HG03095 (cell line): ENCODE data around the gene CAPN14.
A peak's percentile ranks its signal among the peaks of the same experiment; 100 is the strongest.

Experiments used
- ATAC-seq: cut with Tn5 transposase; IDR thresholded peaks from one replicate; pipeline ENCODE4 v1.9.1; 2021; ENCODE audit warnings: moderate library complexity; ENCODE audit not compliant: unreplicated experiment

The CAPN14 gene

GRCh38 chr2:31243053-31243452 lies 25.7 kb upstream of the CAPN14 start:
- no peak for ATAC-seq

- ATAC-seq: no peak
These were observed 24.4 kb upstream of the CAPN14 start for GRCh38 chr2:31241625-31242270.

- no peak for ATAC-seq
These were observed 23.4 kb upstream of the CAPN14 start for GRCh38 chr2:31240381-31241365.

GRCh38 chr2:31239593-31240177 lies 22.4 kb upstream of the CAPN14 start:
- no peak for ATAC-seq

GRCh38 chr2:31238906-31239592 lies 21.7 kb upstream of the CAPN14 start:
- no peak for ATAC-seq

GRCh38 chr2:31238126-31238905 lies 21.0 kb upstream of the CAPN14 start:
- ATAC-seq: no peak

GRCh38 chr2:31237348-31238017 lies 20.2 kb upstream of the CAPN14 start:
- no peak for ATAC-seq

- ATAC-seq: no peak
These were observed 19.3 kb upstream of the CAPN14 start for GRCh38 chr2:31236433-31237205.

- ATAC-seq: no peak
These were observed 18.2 kb upstream of the CAPN14 start for GRCh38 chr2:31235504-31235902.

- ATAC-seq: no peak
These were observed 17.6 kb upstream of the CAPN14 start for GRCh38 chr2:31234683-31235503.

GRCh38 chr2:31233741-31234682 lies 16.7 kb upstream of the CAPN14 start, which contains the start of gene EHD3:
TSS of gene EHD3 (plus strand) at chr2:31234152. CDS start at chr2:31234622, 470 bp downstream.
- peak; percentile 96 for ATAC-seq

GRCh38 chr2:31233231-31233630 lies 15.9 kb upstream of the CAPN14 start:
- no peak for ATAC-seq

- no peak for ATAC-seq
These were observed 15.3 kb upstream of the CAPN14 start for GRCh38 chr2:31232586-31232985.

GRCh38 chr2:31231571-31232302 lies 14.4 kb upstream of the CAPN14 start:
- no peak for ATAC-seq

GRCh38 chr2:31230751-31231150 lies 13.4 kb upstream of the CAPN14 start:
- no peak for ATAC-seq

- no peak for ATAC-seq
These were observed 11.4 kb upstream of the CAPN14 start for GRCh38 chr2:31228717-31229116.
